H1 (cell line): ENCODE results near the gene HIGD2A. TPM values are rescaled to one million over a fixed set of nuclear protein-coding genes. Genes with fewer than 3 reads are reported as not detected.

Experiments
- CTCF ChIA-PET: fragments of 300-600 bp; sonication (Branson Sonifier 250); formaldehyde crosslinking; loops from one replicate; lab custom pipeline; 2021; ENCODE audit not compliant: partially characterized antibody; lab: Charles Lee
- POLR2A ChIA-PET: fragments of 300-600 bp; sonication (Branson Sonifier 250); formaldehyde crosslinking; loops from one replicate; lab custom pipeline; 2021; ENCODE audit warnings: inconsistent platforms; ENCODE audit not compliant: partially characterized antibody; lab: Charles Lee
- DNase-seq, 2 experiments: peaks; one replicate each; pipeline versions ENCODE4 v3.0.0 to v3.0.0-alpha.2; 2010 to 2022; ENCODE audit warnings: low spot score in 2 of 2, low read depth in 1 of 2, mixed read lengths in 1 of 2
- FAIRE-seq: peaks from 2 replicates; lab custom pipeline; 2011; peaks lifted over from hg19 to GRCh38; lab: Jason Lieb, UNC
- H2AFZ ChIP-seq: 2 replicates; pipeline ENCODE4 v1.8.1; 2012; ENCODE audit warnings: low read length, inconsistent platforms
- H2AK5ac ChIP-seq: 2 replicates; pipeline ENCODE4 v1.6.1; 2013; ENCODE audit warnings: low read depth, low read length
- H2BK120ac ChIP-seq: replicated peaks from 2 replicates; pipeline ENCODE3; 2013; ENCODE audit warnings: low read depth, low read length, inconsistent platforms
- H2BK12ac ChIP-seq: 2 replicates; pipeline ENCODE4 v1.6.1; 2013; ENCODE audit warnings: low read depth, low read length
- H2BK15ac ChIP-seq: 2 replicates; pipeline ENCODE4 v1.6.1; 2013; ENCODE audit warnings: low read length
- H2BK20ac ChIP-seq: 2 replicates; pipeline ENCODE4 v1.6.1; 2013; ENCODE audit warnings: low read length
- H2BK5ac ChIP-seq: 2 replicates; pipeline ENCODE4 v1.6.1; 2013; ENCODE audit warnings: low read depth, low read length
- H3K14ac ChIP-seq: 2 replicates; pipeline ENCODE4 v1.6.1; 2013; ENCODE audit warnings: inconsistent platforms; ENCODE audit not compliant: insufficient read length
- H3K18ac ChIP-seq: 2 replicates; pipeline ENCODE4 v1.6.1; 2013; ENCODE audit warnings: low read length; ENCODE audit errors: extremely low read depth
- H3K23ac ChIP-seq: 2 replicates; pipeline ENCODE4 v1.6.1; 2013; ENCODE audit warnings: inconsistent platforms; ENCODE audit not compliant: insufficient read length
- H3K23me2 ChIP-seq: 2 replicates; pipeline ENCODE4 v1.6.1; 2013; ENCODE audit warnings: low read depth, low read length
- H3K27ac ChIP-seq: 2 replicates; pipeline ENCODE4 v1.6.1; 2011; ENCODE audit warnings: low read depth, low read length, inconsistent platforms
- H3K27me3 ChIP-seq, 4 experiments: replicated peaks in 1 of 4; 1 replicate in 1 of 4; 2 replicates in 3 of 4; pipeline versions ENCODE4 v1.6.1 to v1.8.1; 2011 to 2013; ENCODE audit warnings: low read length in 3 of 4, mild to moderate bottlenecking in 3 of 4, inconsistent platforms in 2 of 4, mixed read lengths in 2 of 4, moderate library complexity in 1 of 4; ENCODE audit not compliant: control insufficient read depth in 3 of 4, insufficient read depth in 3 of 4; ENCODE audit errors: extremely low read depth in 1 of 4
- H3K36me3 ChIP-seq, 4 experiments: 2 replicates each; pipeline versions ENCODE4 v1.6.1 to v1.8.1; 2011 to 2013; ENCODE audit warnings: mild to moderate bottlenecking in 4 of 4, low read length in 3 of 4, moderate library complexity in 2 of 4, control low read depth in 1 of 4, inconsistent platforms in 1 of 4; ENCODE audit not compliant: insufficient read depth in 4 of 4, control insufficient read depth in 2 of 4
- H3K4ac ChIP-seq: replicated peaks from 2 replicates; pipeline ENCODE3; 2013; ENCODE audit warnings: low read length, low read depth, mixed read lengths, inconsistent platforms; ENCODE audit not compliant: insufficient read length
- H3K4me1 ChIP-seq, 4 experiments: replicated peaks in 1 of 4; 1 replicate in 1 of 4; 2 replicates in 3 of 4; pipeline versions ENCODE4 v1.6.1 to v1.8.1; 2011 to 2013; ENCODE audit warnings: low read length in 3 of 4, inconsistent platforms in 2 of 4, mixed read lengths in 1 of 4; ENCODE audit not compliant: insufficient read depth in 4 of 4, control insufficient read depth in 3 of 4
- H3K4me2 ChIP-seq, 2 experiments: 2 replicates each; pipeline versions ENCODE4 v1.6.1 to v1.8.1; 2011 to 2013; ENCODE audit warnings: low read depth in 2 of 2, low read length in 2 of 2, control low read depth in 1 of 2, inconsistent platforms in 1 of 2, mild to moderate bottlenecking in 1 of 2; ENCODE audit not compliant: insufficient read depth in 1 of 2
- H3K4me3 ChIP-seq, 4 experiments: fragments of 200-600, 300-600 bp in 1 of 4; sonication (generic), shearing (Covaris generic), sonication (Bioruptor Twin) in 1 of 4; 2 replicates each; pipeline versions ENCODE4 v1.5.1 to v1.8.1; 2011 to 2016; ENCODE audit warnings: low read length in 4 of 4, low read depth in 3 of 4, control low read depth in 2 of 4, inconsistent platforms in 2 of 4, mild to moderate bottlenecking in 2 of 4, mixed read lengths in 1 of 4, moderate library complexity in 1 of 4; ENCODE audit not compliant: insufficient read depth in 2 of 4; ENCODE audit errors: extremely low read depth in 1 of 4
- H3K56ac ChIP-seq: replicated peaks from 2 replicates; pipeline ENCODE3; 2013; ENCODE audit warnings: low read depth, mild to moderate bottlenecking, mixed read lengths, low read length, inconsistent platforms; ENCODE audit not compliant: insufficient read length
- H3K79me1 ChIP-seq: 2 replicates; pipeline ENCODE4 v1.6.1; 2013; ENCODE audit warnings: low read depth, low read length, control low read depth
- H3K79me2 ChIP-seq, 2 experiments: 2 replicates each; pipeline versions ENCODE4 v1.6.1 to v1.8.1; 2012 to 2013; ENCODE audit warnings: low read length in 2 of 2, mild to moderate bottlenecking in 2 of 2, inconsistent platforms in 1 of 2; ENCODE audit not compliant: insufficient read depth in 2 of 2, control insufficient read depth in 1 of 2
- H3K9ac ChIP-seq, 4 experiments: replicated peaks in 1 of 4; 1 replicate in 1 of 4; 2 replicates in 3 of 4; pipeline versions ENCODE4 v1.6.1 to v1.8.1; 2011 to 2013; ENCODE audit warnings: low read depth in 3 of 4, low read length in 3 of 4, control low read depth in 2 of 4, mild to moderate bottlenecking in 2 of 4, moderate library complexity in 2 of 4, inconsistent platforms in 1 of 4; ENCODE audit errors: extremely low read depth in 1 of 4
- H3K9me3 ChIP-seq, 2 experiments: 2 replicates each; pipeline versions ENCODE4 v1.6.1 to v1.8.1; 2012 to 2013; ENCODE audit warnings: mild to moderate bottlenecking in 2 of 2, moderate library complexity in 2 of 2, control low read depth in 1 of 2, inconsistent platforms in 1 of 2, low read depth in 1 of 2, low read length in 1 of 2, mixed read lengths in 1 of 2; ENCODE audit not compliant: insufficient read depth in 2 of 2
- H4K20me1 ChIP-seq, 2 experiments: replicated peaks in 1 of 2; 2 replicates each; pipeline versions ENCODE3 to v1.8.1; 2011 to 2013; ENCODE audit warnings: inconsistent platforms in 2 of 2, low read length in 2 of 2, mild to moderate bottlenecking in 1 of 2; ENCODE audit not compliant: insufficient read depth in 2 of 2, control insufficient read depth in 1 of 2
- H4K5ac ChIP-seq: 2 replicates; pipeline ENCODE4 v1.6.1; 2013; ENCODE audit warnings: low read length, low read depth, mixed read lengths, inconsistent platforms; ENCODE audit not compliant: insufficient read length
- H4K8ac ChIP-seq: 2 replicates; pipeline ENCODE4 v1.8.0; 2013; ENCODE audit warnings: mild to moderate bottlenecking, moderate library complexity, low read length, inconsistent platforms; ENCODE audit not compliant: insufficient read depth; ENCODE audit errors: extremely low read depth
- H4K91ac ChIP-seq: replicated peaks from 2 replicates; pipeline ENCODE3; 2013; ENCODE audit warnings: low read length, mixed read lengths, inconsistent platforms; ENCODE audit not compliant: insufficient read length
- RNF2 ChIP-seq: fragments of 200-900, 300-1000 bp; sonication (generic); IDR thresholded peaks from 2 replicates; pipeline ENCODE4 v1.7.1; 2016; ENCODE audit warnings: borderline replicate concordance, low read depth, mild to moderate bottlenecking, antibody characterized with exemption, low read length; ENCODE audit not compliant: poor library complexity, severe bottlenecking; ENCODE audit errors: missing control alignments
- WGBS, 2 experiments: shearing (Covaris generic) in 1 of 2; methylation state at CpG; one replicate each; pipeline versions ENCODE4 v1.1.6 to v1.1.7; 2013 to 2015; ENCODE audit warnings: low lambda C conversion rate in 2 of 2, mixed read lengths in 2 of 2, inconsistent platforms in 1 of 2, low coverage in 1 of 2, missing lambda C conversion rate in 1 of 2; ENCODE audit not compliant: insufficient replicate concordance in 2 of 2, insufficient coverage in 1 of 2, insufficient read length in 1 of 2; ENCODE audit errors: extremely low coverage in 1 of 2, missing lambda C conversion rate in 1 of 2; 5-methylcytosine and 5-hydroxymethylcytosine counted together
- polyA plus RNA-seq, 7 experiments: library from polyadenylated mRNA; depleted of rRNA in 3 of 7; stranded (reverse) in 5 of 7; unstranded in 2 of 7; fragments of >200 nt in 5 of 7; fragments of 200-250 nt in 2 of 7; gene quantifications; 1 replicate in 5 of 7; 2 replicates in 1 of 7; 4 replicates in 1 of 7; pipeline versions ENCODE4 v1.2.1 to v1.2.3, GENCODE V29; 2011 to 2013; ENCODE audit warnings: missing spikeins in 2 of 7, mixed read lengths in 2 of 7
- total RNA-seq: library from RNA; stranded (reverse); fragmentation: NEBNext Ultra II Directional; extraction: Animal tissue kit (Norgen Biotek cat#: 25700); gene quantifications from 2 replicates; pipeline ENCODE4 v1.2.1, GENCODE V29; 2021

Gene HIGD2A
- total and polyA plus RNA-seq, 2 of the 8 experiments (the other 6 are each of a cell fraction or from before 2014, with no cell fraction given), result 95.5 to 264 TPM

- Histone ChIP-seq H3K4ac (no peak overlapping the region), H3K27ac (no peak overlapping the region), H4K5ac (no peak overlapping the region), H3K4me3 (no peak overlapping the region), H3K14ac (no peak overlapping the region), H3K18ac (no peak overlapping the region), H3K23me2 (no peaks in the 10 kb centered on the region; the same call in 1 of the 2 replicates), H3K56ac (no peak overlapping the region), H2BK5ac (no peak overlapping the region), H3K4me2 (no peak overlapping the region), H2BK12ac (no peak overlapping the region), H3K27me3 (peaks cover 0 to 10% (median 9%) of the 10 kb centered on the region in 4 experiments; a peak in 5 of 7 replicates), H3K4me1 (peaks cover 0 to 3% (median 0%) of the 10 kb centered on the region in 4 experiments; a peak in 4 of 7 replicates), H3K79me1 (no peaks in the 10 kb centered on the region), H3K36me3 (0 out of 8 replicates have a peak, but pooled peaks cover 0 to 2% (median 0%) of the 10 kb centered on the region in 4 experiments), H3K9me3 (no peaks in the 10 kb centered on the region), H3K79me2 (no peaks in the 10 kb centered on the region), H3K23ac (no peak overlapping the region), H2AK5ac (no peak overlapping the region), H2BK15ac (no peak overlapping the region), H3K9ac (no peak overlapping the region), H4K20me1 (peaks cover 0 to 2% of the 10 kb centered on the region in 2 experiments), H2BK20ac (no peak overlapping the region), H4K8ac (no peak overlapping the region), H4K91ac (no peak overlapping the region), H2BK120ac (no peak overlapping the region), H2AFZ (no peak overlapping the region)
- CTCF ChIA-PET, result interaction anchor here (0.6 kb wide), 1 partner anchor 40 kb away, joined by 3 read pairs; no protein-coding TSS in a partner anchor
- POLR2A ChIA-PET, result no interaction called here
- DNase-seq (no peak), FAIRE-seq (no peak)
- no peak for TF ChIP-seq RNF2
- 88% methylated on average over 10 of the region's 10 CpGs; no CpG with 5 or more reads in 1 of the 2 experiments for WGBS, 2 experiments
Measured at GRCh38 chr5:176412517-176413254, 24.1 kb downstream of the HIGD2A start.
